Amniotic epithelial cell (primary cell): Measurements from ENCODE around the gene ERICH3.

Experiments
- DNase-seq: peaks from one replicate; pipeline ENCODE4 v3.0.0-alpha.2; 2010; ENCODE audit warnings: low read depth

ERICH3 gene, protein sequence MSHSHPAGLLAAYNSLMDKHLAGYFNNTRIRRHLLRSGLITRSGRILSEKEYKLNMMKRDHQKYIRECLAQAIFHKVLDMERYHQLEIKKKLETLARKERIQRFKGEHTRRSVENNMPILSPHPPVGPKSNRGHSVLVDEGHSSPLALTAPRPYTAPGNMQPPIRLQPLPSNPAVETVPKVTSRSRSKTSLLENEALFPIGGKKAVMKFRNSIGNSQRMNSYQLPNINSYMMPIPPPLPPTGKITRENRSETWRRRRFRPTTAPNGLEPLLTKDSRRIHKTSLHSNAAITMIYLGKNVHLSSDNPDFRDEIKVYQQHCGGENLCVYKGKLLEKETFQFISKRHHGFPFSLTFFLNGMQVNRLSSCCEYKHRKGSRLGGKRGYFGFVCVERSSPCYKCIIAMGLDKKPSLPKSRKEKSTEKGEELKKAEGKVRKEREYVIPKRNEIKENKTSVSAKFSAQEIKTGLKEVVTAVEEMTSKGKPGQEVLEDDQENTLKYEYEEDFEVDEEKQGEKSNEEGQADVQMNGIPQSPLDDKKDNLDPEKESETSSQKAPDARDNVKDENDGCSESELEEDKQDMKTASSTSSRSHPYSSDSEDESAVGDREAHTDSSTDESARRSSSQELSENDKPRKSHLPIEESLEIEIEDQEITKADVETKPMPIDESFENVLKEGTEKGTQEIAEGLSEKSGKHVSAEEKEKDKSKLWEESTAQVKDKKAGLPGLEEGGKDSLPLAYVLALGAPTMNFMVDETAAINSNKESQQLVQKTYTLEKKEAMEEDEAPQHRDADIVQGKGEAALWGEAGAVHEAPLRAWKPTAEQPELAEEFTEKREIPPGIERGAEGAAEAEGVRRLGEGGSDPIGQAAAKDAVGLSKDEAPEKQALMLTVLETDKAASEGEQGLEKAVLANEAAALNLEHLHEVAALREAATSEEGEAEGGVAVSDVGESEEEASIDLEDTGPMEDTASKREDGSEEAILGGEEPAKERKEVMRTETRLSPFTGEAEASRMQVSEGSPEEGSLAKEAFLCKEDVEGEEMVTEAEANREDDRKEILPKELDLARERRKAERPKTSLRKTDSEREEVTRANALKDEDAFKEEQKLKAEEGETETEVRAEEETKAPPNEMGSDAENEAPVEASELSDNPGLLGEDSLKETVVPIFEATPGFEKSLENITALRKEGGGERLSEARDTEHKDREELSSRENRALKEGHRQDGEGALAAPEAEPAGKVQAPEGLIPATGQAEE (N-terminal part only)

DNA sequence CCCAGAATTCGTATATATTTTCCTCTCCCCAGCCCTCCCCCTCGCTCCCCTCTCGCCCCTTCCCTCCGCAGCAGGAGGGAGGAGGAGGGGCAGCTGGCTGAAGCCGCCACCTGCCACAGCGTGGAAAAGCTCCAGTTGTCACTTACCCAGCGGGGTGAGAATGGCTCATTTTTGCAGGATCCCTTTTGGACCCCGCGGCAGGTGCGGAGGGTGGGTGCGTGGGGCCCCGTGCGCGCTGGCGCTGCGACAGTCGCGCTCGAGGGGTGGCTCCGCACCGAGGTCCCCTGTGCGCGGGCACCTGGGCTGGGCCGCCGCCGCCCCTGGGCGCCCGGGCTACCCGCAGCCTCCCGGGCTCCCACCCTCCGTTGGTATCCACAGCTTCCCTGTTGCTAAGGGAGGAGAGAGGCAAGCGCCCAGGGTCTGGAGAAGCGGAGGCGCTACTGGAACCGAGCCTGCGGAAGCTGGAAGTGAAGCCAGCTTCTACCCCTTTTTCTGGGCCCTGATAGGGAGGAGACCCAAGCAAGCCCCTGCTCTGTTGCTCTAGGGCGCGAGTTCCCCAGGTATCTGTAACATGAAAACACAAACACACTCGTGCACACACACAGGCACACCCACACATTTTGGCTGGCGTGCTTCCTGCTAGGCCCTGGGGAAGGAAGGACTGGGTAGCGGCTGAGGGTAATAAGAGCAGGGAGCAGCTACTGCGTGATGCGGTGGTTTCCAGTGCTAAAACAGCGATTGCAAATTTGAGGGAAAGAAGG lies at the start of gene ERICH3:
TSS of gene ERICH3 (minus strand) at position 442 of the 761 bp plus-strand sequence. CDS start at position 169, 273 bp downstream.
- DNase-seq, result no peak

GRCh38 chr1:74717626-74718025 lies 44.0 kb upstream of the ERICH3 start:
- DNase-seq, result no peak

GRCh38 chr1:74716822-74717221 lies 43.2 kb upstream of the ERICH3 start:
- no peak for DNase-seq

DNA sequence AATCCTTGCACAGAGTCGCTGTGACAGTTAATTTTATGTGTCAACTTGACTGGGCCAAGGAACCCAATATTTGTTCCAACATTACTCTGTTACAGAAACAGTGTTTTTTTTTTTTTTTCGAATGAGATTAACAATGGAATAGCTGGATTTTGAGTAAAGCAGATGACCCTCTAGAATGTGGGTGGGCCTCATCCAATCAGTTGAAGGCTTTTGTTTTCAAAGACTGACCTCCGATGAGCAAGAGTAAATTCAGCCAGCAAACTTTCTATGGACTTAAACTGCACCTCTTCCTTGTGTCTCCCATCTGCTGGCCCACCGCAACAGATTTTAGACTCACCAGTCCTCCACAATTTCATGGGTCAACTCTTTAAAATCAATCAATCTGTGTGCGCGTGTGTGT lies 42.2 kb upstream of the ERICH3 start:
- no peak for DNase-seq

GRCh38 chr1:74715236-74715502 lies 41.6 kb upstream of the ERICH3 start:
- no peak for DNase-seq

DNA sequence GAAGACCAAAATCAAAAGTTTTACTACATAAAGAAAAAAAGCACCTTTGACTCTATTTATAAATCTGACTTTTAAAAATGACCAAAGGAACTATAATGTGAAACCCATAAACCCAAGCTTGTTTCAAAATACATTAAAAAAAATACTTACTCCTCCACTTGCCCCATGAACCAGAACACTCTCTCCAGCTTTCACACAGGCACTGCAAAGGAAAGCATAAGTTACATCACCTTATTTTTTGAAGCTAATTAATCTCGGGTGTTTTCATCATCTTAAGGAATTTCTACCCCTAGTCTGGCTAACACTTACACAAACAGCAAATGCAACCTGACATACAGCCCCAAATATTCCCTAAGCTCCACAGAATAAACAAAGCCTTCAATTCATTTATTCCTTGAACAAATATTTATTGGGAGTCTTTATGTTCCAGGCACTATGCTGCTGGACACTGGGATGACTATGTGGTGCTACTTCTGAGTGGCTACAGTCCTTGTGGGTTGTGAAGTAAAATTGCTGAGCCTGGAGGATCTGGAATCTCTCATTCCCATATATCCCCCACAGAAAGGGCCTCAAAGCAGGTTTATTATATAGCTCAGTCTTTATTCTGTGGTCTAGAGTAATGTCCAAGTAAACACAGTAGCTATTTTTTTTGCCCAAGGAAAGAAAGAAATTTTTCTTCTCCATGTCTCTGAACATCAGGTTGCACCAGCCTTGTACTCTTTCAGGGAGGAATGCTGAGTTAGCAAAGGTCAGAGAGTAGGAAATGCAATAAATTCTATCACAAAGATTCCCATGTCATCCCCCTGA lies 41.0 kb upstream of the ERICH3 start:
- peak; percentile 68 for DNase-seq

- DNase-seq, result no peak
Measured at GRCh38 chr1:74713849-74714248, 40.3 kb upstream of the ERICH3 start.

DNA sequence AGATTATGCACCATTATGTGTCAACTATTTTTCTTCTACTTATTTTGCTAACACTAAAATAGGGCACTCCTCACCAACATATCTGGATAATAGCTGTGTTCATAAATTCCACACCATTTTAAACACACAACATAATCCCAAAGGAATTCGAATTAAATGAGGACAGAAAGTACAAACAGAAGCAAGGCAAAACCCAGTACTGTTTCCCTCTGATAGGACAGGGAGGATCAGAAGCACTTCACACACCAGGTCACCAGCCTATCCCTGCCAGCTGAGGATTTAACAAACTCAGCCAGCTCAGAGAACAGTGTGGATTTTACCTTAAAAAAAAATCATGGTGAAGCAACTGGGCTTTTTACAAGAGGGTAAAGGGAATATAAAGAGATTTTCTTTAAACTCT lies 39.3 kb upstream of the ERICH3 start:
- peak; percentile 69 for DNase-seq

DNA sequence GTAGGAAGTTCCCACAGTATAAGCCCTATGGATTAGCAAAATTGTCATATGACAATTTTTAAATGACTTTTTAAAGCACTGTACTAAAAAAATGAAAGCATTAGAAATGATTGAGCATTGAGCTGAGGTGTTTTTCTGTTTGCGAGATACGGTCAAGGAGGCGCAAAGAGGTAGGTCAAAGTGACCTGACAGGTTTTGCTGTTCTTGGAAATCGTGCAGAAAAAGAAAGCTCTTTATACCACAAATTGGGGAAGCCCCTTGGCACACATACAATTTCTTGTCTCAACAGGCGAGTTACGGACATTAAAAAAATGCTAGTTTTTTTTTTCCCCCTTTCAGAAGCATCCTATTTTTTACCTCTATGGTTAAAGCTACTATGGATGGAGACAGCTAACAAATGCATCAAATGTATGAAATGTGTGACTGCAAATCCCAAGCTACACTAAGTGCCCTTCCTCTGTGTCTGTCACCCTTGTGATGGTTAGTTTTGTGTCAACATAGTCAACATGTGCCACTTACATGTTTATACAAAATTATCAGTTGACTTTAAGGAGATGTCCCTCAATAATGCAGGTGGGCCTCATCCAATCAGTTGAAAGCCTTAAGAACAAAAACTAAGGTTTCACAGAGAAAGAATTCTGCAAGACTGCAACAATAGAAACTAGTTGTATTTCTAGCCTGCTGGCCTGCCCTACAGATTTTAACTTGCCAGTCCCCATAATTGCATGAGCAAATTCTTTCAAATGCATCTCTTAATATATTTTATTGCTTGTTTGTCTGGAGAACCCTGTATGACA lies 30.0 kb upstream of the ERICH3 start:
- no peak for DNase-seq

GRCh38 chr1:74699331-74699730 lies 25.7 kb upstream of the ERICH3 start:
- DNase-seq, result no peak

- no peak for DNase-seq
Measured at GRCh38 chr1:74697832-74698231, 24.2 kb upstream of the ERICH3 start.

- peak; percentile 81 for DNase-seq
Measured at GRCh38 chr1:74693473-74693872, 19.9 kb upstream of the ERICH3 start.

DNA sequence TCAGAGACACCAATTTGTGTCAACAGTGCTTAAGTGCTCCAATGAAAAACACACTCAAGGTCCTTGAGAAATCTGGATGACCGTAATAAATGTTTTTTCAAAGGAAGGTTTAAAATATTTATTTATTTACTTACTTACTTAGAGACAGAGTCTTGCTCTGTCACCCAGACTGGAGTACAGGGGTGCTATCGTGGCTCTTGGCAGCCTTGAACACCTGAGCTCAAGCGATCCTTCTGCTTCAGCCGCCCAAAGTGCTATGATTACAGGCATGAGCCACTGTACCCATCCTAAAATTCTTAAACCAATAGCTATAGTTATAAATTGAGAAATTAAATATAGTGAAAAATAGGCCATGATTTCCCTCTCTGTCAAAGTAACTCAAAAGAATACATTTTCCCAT lies 17.3 kb upstream of the ERICH3 start:
- DNase-seq, result no peak

- no peak for DNase-seq
Measured at GRCh38 chr1:74690364-74690696, 16.7 kb upstream of the ERICH3 start.

DNA sequence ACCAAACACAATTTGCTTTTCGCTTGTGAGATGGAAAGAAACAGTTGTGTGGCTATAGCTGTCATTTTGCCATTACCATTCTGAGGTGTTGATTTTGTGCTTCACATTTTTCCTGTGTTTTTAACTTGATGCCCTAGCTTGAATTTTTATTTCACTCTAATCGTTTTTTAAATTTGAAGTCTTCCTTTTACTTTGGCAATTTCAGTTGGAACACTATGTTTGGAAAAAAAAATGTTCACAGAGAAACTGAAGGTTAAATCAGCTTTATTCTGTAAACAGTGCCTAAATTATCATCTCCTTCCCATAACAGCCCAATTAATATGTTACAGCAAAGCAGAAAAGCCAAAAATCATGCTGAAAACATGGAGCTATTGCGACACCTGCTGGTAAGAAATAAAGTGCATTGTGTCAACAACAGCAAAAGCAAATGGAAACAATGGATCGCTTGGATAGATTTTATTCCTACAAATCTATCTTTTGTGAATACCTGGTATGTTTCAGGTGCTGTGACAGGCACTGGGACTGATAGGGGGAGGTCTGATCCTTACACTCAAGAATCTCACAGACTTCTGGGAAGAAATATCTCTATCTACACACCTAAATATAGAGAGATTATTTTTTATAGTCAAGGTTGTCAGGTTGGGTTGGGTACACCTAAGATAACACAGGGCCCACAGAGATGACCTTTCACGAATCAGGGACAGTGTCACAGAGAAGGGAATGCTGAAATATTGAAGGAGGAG lies 16.2 kb upstream of the ERICH3 start:
- peak; percentile 47 for DNase-seq

DNA sequence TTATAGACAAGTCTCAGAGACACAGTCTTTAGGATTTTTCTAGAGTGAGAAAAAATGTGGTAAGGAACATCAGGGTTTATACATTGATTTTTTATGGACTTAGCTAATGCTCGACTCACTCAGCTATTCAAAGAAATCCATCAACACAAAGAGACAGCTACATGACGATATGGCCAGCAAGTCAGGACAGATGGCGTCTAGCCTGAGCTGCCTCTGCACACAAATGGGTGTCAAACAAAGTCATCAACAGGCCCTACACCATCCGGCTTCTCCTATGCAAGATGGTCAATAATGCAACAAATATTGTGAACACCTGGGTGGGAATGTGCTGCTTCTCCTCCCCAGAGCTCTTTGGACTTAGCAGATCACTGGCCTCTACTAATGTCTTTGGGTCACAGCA lies 13.3 kb upstream of the ERICH3 start:
- no peak for DNase-seq

GRCh38 chr1:74684301-74684700 lies 10.7 kb upstream of the ERICH3 start:
- DNase-seq, result no peak

DNA sequence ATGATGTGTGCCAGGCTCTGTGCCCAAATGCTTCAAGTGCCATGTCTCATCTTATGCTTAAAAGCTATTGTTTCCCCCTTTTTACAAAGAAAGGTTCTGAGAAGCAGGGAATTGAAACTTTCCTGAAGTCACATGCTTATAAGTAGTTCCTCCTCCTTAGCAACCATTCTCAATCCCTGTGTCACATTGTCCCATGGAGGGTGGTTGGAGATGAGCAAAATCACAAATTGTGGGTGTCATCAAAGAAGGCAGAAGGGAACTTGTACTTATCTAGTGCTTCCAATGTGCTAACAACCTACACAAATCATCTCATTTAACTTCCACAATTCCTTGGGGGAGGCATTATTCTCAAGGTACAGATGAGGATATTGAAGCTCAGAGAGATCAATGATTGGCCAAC lies 10.1 kb upstream of the ERICH3 start:
- DNase-seq, result no peak

DNA sequence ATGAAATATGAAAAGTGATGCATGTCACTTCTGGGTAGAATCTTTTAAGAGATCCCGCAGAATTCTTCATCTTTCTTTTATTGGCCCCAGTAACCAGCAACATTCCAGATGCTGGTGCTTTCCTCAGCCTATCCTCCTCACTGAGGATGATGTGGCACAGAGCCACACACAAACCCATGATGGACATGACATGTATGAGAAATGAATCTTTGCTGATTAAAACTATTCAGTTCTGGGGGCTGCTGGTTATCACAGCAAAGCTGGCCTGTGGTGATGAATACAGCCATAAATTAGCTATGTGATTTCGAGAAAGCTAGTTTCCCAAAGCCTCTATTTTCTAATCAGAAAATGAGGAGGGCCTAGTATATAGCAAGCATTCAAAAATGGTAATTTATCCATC lies 8.3 kb upstream of the ERICH3 start:
- no peak for DNase-seq

GRCh38 chr1:74681449-74681848 lies 7.9 kb upstream of the ERICH3 start:
- no peak for DNase-seq
